RWPE2 (cell line): Measurements from ENCODE around the gene PARVB.
A peak's percentile ranks its signal among the peaks of the same experiment; 100 is the strongest.

Experiments
- ATAC-seq: fragments of 200-7000 bp; cut with Tn5 transposase; 3 replicates; pipeline ENCODE4 v1.9.1; 2021; ENCODE audit warnings: low read depth
- DNase-seq: peaks from one replicate; pipeline ENCODE4 v3.0.0-alpha.2; 2020; ENCODE audit warnings: low spot score
- H3K27ac ChIP-seq: fragments of 450-650 bp; 2 replicates; pipeline ENCODE4 v1.5.1; 2017; ENCODE audit warnings: mild to moderate bottlenecking; ENCODE audit not compliant: poor library complexity, severe bottlenecking
- H3K27me3 ChIP-seq: fragments of 250-450 bp; sonication (Bioruptor Pico); 2 replicates; pipeline ENCODE4 v1.5.1; 2021; ENCODE audit warnings: mild to moderate bottlenecking, moderate library complexity; ENCODE audit not compliant: insufficient read depth, poor library complexity, severe bottlenecking
- H3K36me3 ChIP-seq: fragments of 250-450 bp; sonication (Bioruptor Pico); 2 replicates; pipeline ENCODE4 v1.5.1; 2020; ENCODE audit warnings: low read depth, mild to moderate bottlenecking, moderate library complexity
- H3K4me1 ChIP-seq: fragments of 250-450 bp; sonication (Bioruptor Pico); 2 replicates; pipeline ENCODE4 v1.5.1; 2021; ENCODE audit warnings: mild to moderate bottlenecking, moderate library complexity; ENCODE audit not compliant: insufficient read depth, poor library complexity, severe bottlenecking
- H3K4me3 ChIP-seq: fragments of 250-450 bp; sonication (Bioruptor Pico); 2 replicates; pipeline ENCODE4 v1.5.1; 2021; ENCODE audit warnings: mild to moderate bottlenecking, moderate library complexity; ENCODE audit not compliant: severe bottlenecking
- H3K9me3 ChIP-seq: fragments of 250-450 bp; sonication (Bioruptor Pico); 2 replicates; pipeline ENCODE4 v1.5.1; 2021; ENCODE audit warnings: mild to moderate bottlenecking, moderate library complexity; ENCODE audit not compliant: severe bottlenecking
- CTCF ChIP-seq: fragments of 450-650 bp; IDR thresholded peaks from one replicate; pipeline ENCODE4 v1.5.1; 2017; ENCODE audit warnings: mild to moderate bottlenecking, moderate library complexity; ENCODE audit not compliant: poor library complexity, severe bottlenecking

Gene PARVB

GRCh38 chr22:44119669-44120313 lies 95.7 kb downstream of the PARVB start:
- Histone ChIP-seq H3K4me1 (no peaks in the 10 kb centered on the region), H3K27me3 (no peaks in the 10 kb centered on the region), H3K9me3 (no peaks in the 10 kb centered on the region), H3K36me3 (no peaks in the 10 kb centered on the region), H3K4me3 (no peak overlapping the region), H3K27ac (no peak overlapping the region)
- ATAC-seq (no peak), DNase-seq (no peak)
- TF ChIP-seq CTCF = no peak

GRCh38 chr22:44120314-44120704 lies 96.2 kb downstream of the PARVB start:
- no peak for DNase-seq
- H3K4me3 ChIP-seq = no peak overlapping the region
- no peaks in the 10 kb centered on the region for H3K9me3 ChIP-seq
- H3K4me1 ChIP-seq = no peaks in the 10 kb centered on the region
- no peak overlapping the region for H3K27ac ChIP-seq
- TF ChIP-seq CTCF = no peak
- no peaks in the 10 kb centered on the region for H3K36me3 ChIP-seq
- ATAC-seq = no peak
- H3K27me3 ChIP-seq = no peaks in the 10 kb centered on the region

GRCh38 chr22:44125421-44125820 lies 101.3 kb downstream of the PARVB start:
- Histone ChIP-seq H3K27ac (no peak overlapping the region), H3K27me3 (no peaks in the 10 kb centered on the region), H3K4me1 (no peaks in the 10 kb centered on the region), H3K4me3 (no peak overlapping the region), H3K36me3 (no peaks in the 10 kb centered on the region), H3K9me3 (no peaks in the 10 kb centered on the region)
- DNase-seq = no peak
- no peak for TF ChIP-seq CTCF
- no peak for ATAC-seq

GRCh38 chr22:44126807-44127206 lies 102.7 kb downstream of the PARVB start:
- no peaks in the 10 kb centered on the region for H3K27me3 ChIP-seq
- no peaks in the 10 kb centered on the region for H3K9me3 ChIP-seq
- H3K4me1 ChIP-seq = no peaks in the 10 kb centered on the region
- H3K36me3 ChIP-seq = no peaks in the 10 kb centered on the region
- no peak overlapping the region for H3K4me3 ChIP-seq
- no peak for TF ChIP-seq CTCF
- no peak for ATAC-seq
- DNase-seq = peak; percentile 0
- H3K27ac ChIP-seq = no peak overlapping the region

- no peak overlapping the region for H3K4me3 ChIP-seq
- H3K27ac ChIP-seq = no peak overlapping the region
- no peaks in the 10 kb centered on the region for H3K9me3 ChIP-seq
- H3K36me3 ChIP-seq = no peaks in the 10 kb centered on the region
- H3K4me1 ChIP-seq = no peaks in the 10 kb centered on the region
- no peaks in the 10 kb centered on the region for H3K27me3 ChIP-seq
- TF ChIP-seq CTCF = no peak
- ATAC-seq (no peak), DNase-seq (no peak)
Observed at GRCh38 chr22:44127356-44127755, 103.3 kb downstream of the PARVB start.
